Activated naive CD8-positive, alpha-beta T cell treated with anti-CD3 and anti-CD28 coated beads, Interleukin-2, amount 50 U/mL, for 16 hours (primary cell): ENCODE results near the gene GPR78.
"Not testable (repeated sequence)": the region's sequence is repeated elsewhere in the genome, so short reads cannot be mapped to it uniquely, and the experiment has no call there.

Experiments used
- DNase-seq: peaks from one replicate; pipeline ENCODE4 v3.0.0-alpha.2; 2020; ENCODE audit warnings: low read depth, low spot score

Gene GPR78

DNA sequence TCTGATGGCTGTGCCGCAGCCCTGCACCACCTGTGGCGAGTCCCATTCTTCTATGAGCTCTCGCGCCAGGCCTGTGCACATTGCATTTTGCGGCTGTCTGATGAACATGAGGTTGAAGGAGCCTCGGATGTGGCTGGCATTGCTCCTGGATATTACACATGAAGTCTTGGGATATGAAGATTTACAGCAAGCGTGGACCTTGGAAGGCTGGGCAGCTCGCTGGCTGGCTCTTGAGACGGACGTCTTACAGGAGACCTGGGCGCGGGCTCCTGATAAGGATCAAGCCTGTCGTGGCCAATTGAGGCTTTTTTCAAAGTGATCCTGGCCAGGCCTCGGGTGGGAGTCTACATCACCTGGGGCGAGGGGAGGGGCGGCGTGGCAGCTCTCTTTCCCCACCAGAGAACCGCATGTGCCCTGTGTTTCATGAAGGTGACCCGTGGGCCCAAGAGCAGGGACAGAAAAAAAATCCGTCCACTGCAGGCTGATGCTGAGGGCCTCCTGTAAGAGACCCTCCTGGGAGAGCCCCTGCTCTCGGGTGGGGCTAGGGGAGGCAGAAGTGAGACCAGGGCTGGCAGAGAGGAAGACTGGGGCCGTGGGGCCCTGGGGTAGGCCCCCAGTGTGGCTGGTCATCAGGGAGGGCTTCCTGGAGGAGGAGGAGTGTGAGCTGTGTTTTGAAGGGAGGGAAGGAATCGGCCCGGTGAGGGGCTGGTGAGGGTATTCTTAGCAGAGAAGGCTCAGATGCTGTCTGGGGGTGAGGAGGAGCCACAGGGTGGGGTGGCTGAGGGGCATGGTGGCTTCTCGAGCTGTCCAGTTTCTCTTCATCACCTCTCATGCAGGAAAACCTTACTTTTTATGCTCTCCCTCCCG lies 36.0 kb downstream of the GPR78 start:
- DNase-seq: no peak

DNA sequence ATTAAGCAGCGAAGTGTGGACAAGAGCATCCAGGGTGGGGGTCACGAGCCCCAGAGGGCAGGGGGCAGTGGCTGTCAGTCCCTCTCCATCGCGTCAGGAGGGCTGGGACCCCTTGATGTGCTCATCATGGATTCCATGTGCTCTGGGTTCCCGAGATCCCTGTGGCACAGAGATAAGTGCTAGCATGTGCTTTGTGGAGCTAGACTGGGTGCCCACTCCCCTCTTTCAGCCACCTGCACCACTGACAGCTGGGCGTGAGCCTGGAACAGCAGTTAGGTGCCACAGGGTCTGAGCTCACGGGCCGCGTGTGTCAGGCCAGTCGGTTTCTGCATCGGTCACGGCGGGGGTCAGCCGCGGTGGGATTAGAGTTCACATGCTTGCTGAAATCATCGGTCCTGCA lies 36.6 kb downstream of the GPR78 start:
- no peak for DNase-seq

DNA sequence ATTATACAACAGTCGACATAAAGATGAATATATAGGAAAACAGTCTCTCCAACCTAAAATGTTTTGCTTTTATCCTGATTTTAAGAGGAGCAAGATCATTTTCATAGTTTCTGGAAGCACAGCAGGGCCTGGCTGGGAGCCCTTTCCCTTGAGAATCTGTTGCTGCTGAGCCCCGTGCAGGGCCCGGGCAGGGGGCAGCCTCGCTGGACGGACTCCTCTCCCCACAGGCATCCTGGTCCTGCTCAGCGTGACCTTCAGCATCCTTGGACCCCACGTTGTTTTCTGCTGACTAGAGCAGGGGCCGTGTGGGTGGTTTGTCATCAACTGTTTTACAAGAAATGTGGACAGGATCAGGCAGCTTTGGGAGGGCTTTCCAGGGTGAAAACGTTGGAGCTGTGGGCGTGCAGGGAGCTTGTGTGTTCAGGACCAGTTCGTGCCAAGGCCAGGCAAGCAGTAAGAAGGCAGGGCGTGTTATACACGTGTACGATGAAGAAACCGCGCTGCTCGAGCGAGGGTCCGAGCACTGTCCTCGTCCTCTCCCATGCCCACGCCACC lies 37.4 kb downstream of the GPR78 start:
- no peak for DNase-seq

DNA sequence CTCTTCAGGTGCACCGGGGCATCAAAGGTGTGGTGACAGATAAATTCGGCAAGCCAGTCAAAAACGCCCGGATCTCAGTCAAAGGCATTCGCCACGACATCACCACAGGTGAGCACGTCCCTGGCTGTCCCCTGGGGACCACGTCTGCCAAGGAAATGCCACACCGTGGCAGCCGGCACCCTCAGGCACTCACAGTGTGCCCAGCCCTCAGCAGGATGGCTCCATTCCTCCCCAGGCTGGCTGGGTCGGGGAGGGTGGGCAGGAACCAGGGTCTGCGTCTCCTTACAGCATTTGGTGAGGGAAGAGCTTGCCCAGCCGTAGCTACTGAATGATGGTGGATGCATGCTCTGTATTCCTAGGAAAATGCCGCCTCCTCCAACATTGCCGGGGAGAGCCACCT lies 38.2 kb downstream of the GPR78 start:
- DNase-seq: no peak

DNA sequence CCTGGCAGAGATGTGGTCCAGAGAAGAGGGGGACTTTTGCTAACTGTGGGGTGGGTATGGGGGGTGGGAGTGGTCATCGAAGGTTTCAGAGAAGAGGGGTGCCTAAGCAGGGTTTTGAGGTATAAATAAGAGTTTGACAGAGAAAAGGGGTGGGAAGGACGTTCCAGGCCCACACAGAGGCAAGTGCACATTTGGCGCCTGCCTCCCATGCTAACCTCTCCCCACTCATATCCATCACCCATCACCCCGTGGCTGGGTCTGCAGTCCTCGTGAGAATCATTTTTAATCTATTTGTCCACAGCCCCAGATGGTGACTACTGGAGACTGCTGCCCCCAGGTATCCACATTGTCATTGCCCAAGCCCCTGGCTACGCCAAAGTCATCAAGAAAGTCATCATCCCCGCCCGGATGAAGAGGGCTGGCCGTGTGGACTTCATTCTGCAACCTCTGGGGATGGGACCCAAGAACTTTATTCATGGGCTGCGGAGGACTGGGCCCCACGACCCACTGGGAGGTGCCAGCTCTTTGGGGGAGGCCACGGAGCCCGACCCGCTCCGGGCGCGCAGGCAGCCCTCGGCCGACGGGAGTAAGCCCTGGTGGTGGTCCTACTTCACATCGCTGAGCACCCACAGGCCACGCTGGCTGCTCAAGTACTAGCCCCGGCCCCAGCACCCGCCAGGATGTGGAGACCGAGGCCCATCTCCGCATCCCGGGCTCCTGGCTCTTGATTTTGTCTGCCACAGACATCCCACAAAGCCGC lies 38.9 kb downstream of the GPR78 start:
- no peak for DNase-seq

DNA sequence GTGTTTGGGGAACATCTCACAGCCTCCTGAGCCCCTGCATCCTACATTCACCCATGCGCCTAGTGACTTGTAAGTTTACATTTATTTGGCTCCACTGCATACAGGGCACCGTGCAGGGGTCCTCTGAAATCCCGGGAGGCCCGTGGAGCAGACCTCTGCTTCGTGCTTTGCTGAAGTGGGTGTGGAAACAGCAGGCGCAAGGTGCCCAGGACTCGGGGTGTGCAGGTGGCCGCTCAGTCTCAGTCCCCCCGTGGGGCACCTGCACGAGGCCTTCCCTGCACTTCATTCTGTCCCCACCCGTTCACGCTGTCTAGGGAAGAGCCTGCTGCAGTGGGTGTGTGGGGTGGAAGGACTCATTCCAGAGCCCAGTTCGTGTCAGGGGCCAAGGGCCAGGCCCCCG lies 40.9 kb downstream of the GPR78 start:
- DNase-seq: not testable (repeated sequence)

DNA sequence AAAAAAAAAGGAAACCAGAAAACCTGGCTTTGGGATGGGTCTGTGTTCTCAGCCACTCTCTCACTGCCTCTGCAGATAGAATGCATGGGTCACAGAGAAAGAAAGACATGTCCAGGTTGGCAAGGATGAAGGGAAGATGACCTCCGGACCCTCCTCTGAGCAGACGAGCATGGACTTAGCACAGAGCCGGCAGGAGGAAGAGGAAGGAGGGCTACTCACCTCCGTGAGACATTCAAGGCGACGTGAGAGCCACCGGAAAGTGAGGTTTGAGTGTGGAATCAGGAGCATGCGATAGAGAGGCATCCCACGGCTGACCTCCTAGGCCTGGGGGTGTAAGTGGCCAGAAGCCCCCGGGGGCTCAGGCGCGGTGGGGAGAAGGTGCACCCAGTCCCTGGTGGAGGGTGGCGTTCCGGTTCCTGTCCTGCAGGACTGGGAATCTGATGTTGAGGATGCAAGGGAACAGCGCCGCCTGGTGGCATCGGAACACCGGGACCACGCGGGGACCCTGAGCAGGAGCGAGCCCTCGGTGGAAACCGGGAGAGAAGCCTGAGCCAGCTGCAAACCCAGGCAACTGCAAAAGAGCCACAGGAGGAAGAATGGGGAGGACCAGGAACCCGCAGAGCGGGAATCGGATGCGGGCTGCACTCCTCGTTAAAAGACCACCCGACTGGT lies 44.5 kb downstream of the GPR78 start:
- DNase-seq: not testable (repeated sequence)

DNA sequence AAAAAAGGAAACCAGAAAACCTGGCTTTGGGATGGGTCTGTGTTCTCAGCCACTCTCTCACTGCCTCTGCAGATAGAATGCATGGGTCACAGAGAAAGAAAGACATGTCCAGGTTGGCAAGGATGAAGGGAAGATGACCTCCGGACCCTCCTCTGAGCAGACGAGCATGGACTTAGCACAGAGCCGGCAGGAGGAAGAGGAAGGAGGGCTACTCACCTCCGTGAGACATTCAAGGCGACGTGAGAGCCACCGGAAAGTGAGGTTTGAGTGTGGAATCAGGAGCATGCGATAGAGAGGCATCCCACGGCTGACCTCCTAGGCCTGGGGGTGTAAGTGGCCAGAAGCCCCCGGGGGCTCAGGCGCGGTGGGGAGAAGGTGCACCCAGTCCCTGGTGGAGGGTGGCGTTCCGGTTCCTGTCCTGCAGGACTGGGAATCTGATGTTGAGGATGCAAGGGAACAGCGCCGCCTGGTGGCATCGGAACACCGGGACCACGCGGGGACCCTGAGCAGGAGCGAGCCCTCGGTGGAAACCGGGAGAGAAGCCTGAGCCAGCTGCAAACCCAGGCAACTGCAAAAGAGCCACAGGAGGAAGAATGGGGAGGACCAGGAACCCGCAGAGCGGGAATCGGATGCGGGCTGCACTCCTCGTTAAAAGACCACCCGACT lies 50.2 kb downstream of the GPR78 start:
- not testable (repeated sequence) for DNase-seq

DNA sequence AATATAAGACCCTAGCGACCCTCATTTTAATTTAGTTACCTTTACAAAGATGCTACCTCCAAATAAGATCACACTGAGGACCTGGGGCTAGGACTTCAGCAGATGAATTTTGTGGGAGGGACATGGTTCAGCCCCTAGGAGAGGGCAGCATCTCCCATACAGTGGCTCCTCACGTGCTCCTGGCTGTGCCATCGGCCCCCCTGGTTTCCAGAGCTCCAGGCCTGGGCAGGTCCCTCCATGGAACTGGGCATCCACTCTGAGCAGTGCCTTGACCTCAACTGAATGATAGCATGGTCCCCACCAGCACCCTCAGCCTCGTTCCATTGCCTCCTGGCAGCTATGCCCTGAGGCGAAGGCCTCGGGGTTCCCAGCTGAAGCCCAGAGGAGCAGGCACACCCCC lies 51.7 kb downstream of the GPR78 start:
- DNase-seq: not testable (repeated sequence)

DNA sequence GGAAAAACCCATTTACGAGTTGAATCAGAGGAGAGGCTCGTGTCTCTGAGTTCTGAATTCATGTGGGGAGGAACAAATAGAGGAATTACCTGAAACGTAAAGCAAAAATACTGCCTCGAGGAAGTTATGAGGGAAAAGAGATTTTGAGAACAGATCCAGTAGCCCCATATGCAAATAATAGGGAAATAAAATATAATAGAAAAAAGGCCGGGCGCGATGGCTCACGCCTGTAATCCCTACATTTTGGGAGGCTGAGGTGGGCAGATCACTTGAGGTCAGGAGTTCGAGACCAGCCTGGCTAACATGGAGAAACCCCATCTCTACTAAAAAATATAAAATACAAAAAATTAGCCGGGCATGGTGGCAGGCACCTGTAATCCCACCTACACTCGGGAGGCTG lies 54.6 kb downstream of the GPR78 start:
- not testable (repeated sequence) for DNase-seq

DNA sequence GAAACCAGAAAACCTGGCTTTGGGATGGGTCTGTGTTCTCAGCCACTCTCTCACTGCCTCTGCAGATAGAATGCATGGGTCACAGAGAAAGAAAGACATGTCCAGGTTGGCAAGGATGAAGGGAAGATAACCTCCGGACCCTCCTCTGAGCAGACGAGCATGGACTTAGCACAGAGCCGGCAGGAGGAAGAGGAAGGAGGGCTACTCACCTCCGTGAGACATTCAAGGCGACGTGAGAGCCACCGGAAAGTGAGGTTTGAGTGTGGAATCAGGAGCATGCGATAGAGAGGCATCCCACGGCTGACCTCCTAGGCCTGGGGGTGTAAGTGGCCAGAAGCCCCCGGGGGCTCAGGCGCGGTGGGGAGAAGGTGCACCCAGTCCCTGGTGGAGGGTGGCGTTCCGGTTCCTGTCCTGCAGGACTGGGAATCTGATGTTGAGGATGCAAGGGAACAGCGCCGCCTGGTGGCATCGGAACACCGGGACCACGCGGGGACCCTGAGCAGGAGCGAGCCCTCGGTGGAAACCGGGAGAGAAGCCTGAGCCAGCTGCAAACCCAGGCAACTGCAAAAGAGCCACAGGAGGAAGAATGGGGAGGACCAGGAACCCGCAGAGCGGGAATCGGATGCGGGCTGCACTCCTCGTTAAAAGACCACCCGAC lies 55.8 kb downstream of the GPR78 start:
- not testable (repeated sequence) for DNase-seq
